A673 (cell line): ENCODE data around the gene DLEU7. TPM values are rescaled to one million over a fixed set of nuclear protein-coding genes. Genes with fewer than 3 reads are reported as not detected.

Source experiments
- BruUV-seq: library from RNA; stranded (reverse); fragments of 400-500 nt; replicated peaks from 2 replicates; lab custom pipeline; 2021; lab: Mats Ljungman, UMichigan
- CTCF ChIA-PET: fragments of 300-600 bp; sonication (Branson Sonifier 250); formaldehyde crosslinking; loops from one replicate; lab custom pipeline; 2022; ENCODE audit warnings: antibody characterized with exemption; lab: Charles Lee
- POLR2A ChIA-PET: fragments of 300-600 bp; sonication (Branson Sonifier 250); formaldehyde crosslinking; loops from one replicate; lab custom pipeline; 2022; ENCODE audit warnings: antibody characterized with exemption; ENCODE audit not compliant: low non-redundant PET; lab: Charles Lee
- DNase-seq: peaks from one replicate; pipeline ENCODE4 v3.0.0-alpha.2; 2015; ENCODE audit warnings: low spot score
- H3K27ac ChIP-seq: fragments of 200-600 bp; sonication (generic); 2 replicates; pipeline ENCODE4 v1.5.1; 2016; ENCODE audit warnings: mixed run types, low read depth, mild to moderate bottlenecking, mixed read lengths, antibody characterized with exemption, low read length; ENCODE audit not compliant: poor library complexity, severe bottlenecking
- H3K27me3 ChIP-seq: fragments of 200-600 bp; sonication (generic); replicated peaks from 2 replicates; pipeline ENCODE4 v1.6.1; 2017; ENCODE audit warnings: mixed run types, low read depth, mild to moderate bottlenecking, mixed read lengths, antibody characterized with exemption, low read length; ENCODE audit not compliant: insufficient read depth, poor library complexity
- H3K36me3 ChIP-seq: fragments of 200-600 bp; sonication (generic); 2 replicates; pipeline ENCODE4 v1.6.1; 2016; ENCODE audit warnings: mixed run types, mild to moderate bottlenecking, mixed read lengths, antibody characterized with exemption, low read length; ENCODE audit not compliant: insufficient read depth, poor library complexity, severe bottlenecking
- H3K4me1 ChIP-seq: fragments of 200-600 bp; sonication (generic); 2 replicates; pipeline ENCODE4 v1.6.1; 2017; ENCODE audit warnings: mixed run types, mild to moderate bottlenecking, mixed read lengths, antibody characterized with exemption, low read length; ENCODE audit not compliant: insufficient read depth, poor library complexity, severe bottlenecking
- H3K4me3 ChIP-seq: fragments of 200-600 bp; sonication (generic); 2 replicates; pipeline ENCODE4 v1.5.1; 2016; ENCODE audit warnings: low read depth, mixed run types, mild to moderate bottlenecking, mixed read lengths, low read length; ENCODE audit not compliant: poor library complexity, severe bottlenecking
- H3K9me3 ChIP-seq: fragments of 200-600 bp; sonication (generic); 2 replicates; pipeline ENCODE4 v1.6.1; 2016; ENCODE audit warnings: mixed run types, low read depth, mild to moderate bottlenecking, mixed read lengths, antibody characterized with exemption, low read length; ENCODE audit not compliant: poor library complexity, severe bottlenecking
- EZH2 ChIP-seq: fragments of 200-600 bp; sonication (generic); IDR thresholded peaks from 2 replicates; pipeline ENCODE4 v1.6.1; 2017; ENCODE audit warnings: borderline replicate concordance, low read depth, mild to moderate bottlenecking, mixed read lengths, antibody characterized with exemption, low read length; ENCODE audit not compliant: poor library complexity, severe bottlenecking
- intact Hi-C: fragments of 100-400 bp; cut with micrococcal nuclease; formaldehyde crosslinking; loops from one replicate; pipeline ENCODE4 v1.10.0; 2022; ENCODE audit not compliant: unreplicated experiment
- total RNA-seq: library from RNA; stranded (reverse); gene quantifications from 2 replicates; pipeline ENCODE4 v1.2.3, GENCODE V29; 2021
- TF ChIP-seq, protein P1 (sequence below): fragments of 300-800, 200-600 bp; sonication (generic); conservative IDR thresholded peaks from 2 replicates; pipeline ENCODE4 v1.5.1; 2017; ENCODE audit warnings: low read depth, mild to moderate bottlenecking, antibody characterized with exemption, low read length, moderate library complexity, mixed read lengths

DLEU7 gene
- total RNA-seq, 1 experiment from 2014 or later: not detected

DNA sequence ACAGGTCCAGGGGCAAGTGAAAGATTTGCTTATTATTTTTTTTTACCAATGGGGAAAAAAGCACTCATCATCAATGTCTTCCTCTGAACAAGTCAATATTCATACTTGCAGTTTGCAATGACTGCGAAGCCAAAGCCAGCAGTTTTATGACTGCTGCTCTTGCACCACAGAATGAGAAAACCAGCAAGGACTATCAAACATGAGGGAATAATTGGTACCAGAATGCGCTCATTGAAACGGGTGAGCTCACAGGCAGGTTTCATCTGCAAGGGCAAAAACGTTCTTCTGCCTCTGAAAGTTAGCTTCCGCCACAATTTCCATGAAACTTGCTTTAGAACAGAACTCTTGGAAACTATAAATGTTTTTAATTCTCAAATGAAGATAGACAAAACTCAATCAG lies 5.5 kb downstream of the DLEU7 start:
- intact Hi-C loops: no loop called here
- H3K4me3 ChIP-seq: no peak overlapping the region
- H3K9me3 ChIP-seq: no peaks in the 10 kb centered on the region
- ChIA-PET CTCF (no interaction called here), POLR2A (no interaction called here)
- H3K4me1 ChIP-seq: no peaks in the 10 kb centered on the region
- TF ChIP-seq, protein P1, sequence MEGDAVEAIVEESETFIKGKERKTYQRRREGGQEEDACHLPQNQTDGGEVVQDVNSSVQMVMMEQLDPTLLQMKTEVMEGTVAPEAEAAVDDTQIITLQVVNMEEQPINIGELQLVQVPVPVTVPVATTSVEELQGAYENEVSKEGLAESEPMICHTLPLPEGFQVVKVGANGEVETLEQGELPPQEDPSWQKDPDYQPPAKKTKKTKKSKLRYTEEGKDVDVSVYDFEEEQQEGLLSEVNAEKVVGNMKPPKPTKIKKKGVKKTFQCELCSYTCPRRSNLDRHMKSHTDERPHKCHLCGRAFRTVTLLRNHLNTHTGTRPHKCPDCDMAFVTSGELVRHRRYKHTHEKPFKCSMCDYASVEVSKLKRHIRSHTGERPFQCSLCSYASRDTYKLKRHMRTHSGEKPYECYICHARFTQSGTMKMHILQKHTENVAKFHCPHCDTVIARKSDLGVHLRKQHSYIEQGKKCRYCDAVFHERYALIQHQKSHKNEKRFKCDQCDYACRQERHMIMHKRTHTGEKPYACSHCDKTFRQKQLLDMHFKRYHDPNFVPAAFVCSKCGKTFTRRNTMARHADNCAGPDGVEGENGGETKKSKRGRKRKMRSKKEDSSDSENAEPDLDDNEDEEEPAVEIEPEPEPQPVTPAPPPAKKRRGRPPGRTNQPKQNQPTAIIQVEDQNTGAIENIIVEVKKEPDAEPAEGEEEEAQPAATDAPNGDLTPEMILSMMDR: no peak
- no peak for TF ChIP-seq EZH2
- no TSS peak for BruUV-seq
- no peaks in the 10 kb centered on the region for H3K36me3 ChIP-seq
- H3K27ac ChIP-seq: no peak overlapping the region
- DNase-seq: no peak
- no peaks in the 10 kb centered on the region for H3K27me3 ChIP-seq

DNA sequence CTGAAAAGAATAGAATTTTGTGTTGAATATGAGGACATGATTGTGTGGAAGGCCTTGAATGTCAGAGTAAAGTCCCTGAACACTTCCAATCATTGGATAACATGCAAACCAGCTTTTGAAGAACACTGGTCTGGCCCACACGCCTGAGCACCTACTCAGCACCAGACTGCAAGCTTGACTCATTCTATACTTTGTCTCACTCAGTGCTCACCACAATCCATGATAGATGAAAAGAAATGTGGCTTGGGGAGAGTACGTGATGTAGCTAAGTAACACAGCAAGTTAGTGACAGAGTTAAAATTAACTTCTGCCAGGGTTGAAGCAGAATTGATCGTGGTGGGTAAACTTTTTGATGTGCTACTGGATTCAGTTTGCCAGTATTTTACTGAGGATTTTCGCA lies 12.0 kb downstream of the DLEU7 start:
- no TSS peak for BruUV-seq
- Histone ChIP-seq H3K27ac (no peak overlapping the region), H3K4me3 (no peak overlapping the region), H3K27me3 (no peaks in the 10 kb centered on the region), H3K9me3 (no peaks in the 10 kb centered on the region), H3K4me1 (no peaks in the 10 kb centered on the region), H3K36me3 (no peaks in the 10 kb centered on the region)
- TF ChIP-seq EZH2: no peak
- TF ChIP-seq, protein P1: no peak
- DNase-seq: no peak
- ChIA-PET POLR2A (no interaction called here), CTCF (no interaction called here)
- intact Hi-C loops: no loop called here

DNA sequence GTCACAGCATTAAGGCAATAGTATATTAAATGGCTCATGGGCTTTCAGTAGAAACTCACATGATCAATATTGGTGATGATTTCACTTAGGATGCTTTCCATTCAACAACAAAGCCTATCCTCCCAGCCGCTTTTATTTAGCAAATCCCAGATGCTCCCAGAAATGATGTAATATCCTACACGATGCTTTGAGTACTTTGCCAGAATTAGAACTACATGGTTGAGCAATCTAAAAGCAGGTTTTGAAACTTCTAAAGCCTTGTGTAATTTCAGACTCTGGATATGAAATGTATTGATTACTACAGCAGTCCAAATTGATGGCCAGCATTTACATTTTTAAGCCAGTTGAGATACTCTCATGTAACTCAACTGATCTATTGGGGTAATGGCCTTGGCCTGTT lies 13.6 kb downstream of the DLEU7 start:
- Histone ChIP-seq H3K4me1 (no peaks in the 10 kb centered on the region), H3K36me3 (no peaks in the 10 kb centered on the region), H3K27me3 (peaks cover 3% of the 10 kb centered on the region), H3K4me3 (no peak overlapping the region), H3K27ac (no peak overlapping the region), H3K9me3 (no peaks in the 10 kb centered on the region)
- no TSS peak for BruUV-seq
- CTCF ChIA-PET: no interaction called here
- TF ChIP-seq, protein P1: no peak
- no peak for TF ChIP-seq EZH2
- intact Hi-C loops: no loop called here
- POLR2A ChIA-PET: interaction anchor here (0.7 kb wide), 1 partner anchor 114 kb away, joined by 8 read pairs; no protein-coding TSS in a partner anchor
- no peak for DNase-seq
